CD14-positive monocyte (primary cell): Measurements from ENCODE around the gene OR2AT4. TPM values are rescaled to one million over a fixed set of nuclear protein-coding genes. Genes with fewer than 3 reads are reported as not detected.

ENCODE experiments used
- DNase-seq, 3 donors: peaks; one replicate each; pipeline ENCODE4 v3.0.0-alpha.2; 2011 to 2022
- H2AFZ ChIP-seq: 2 replicates; pipeline ENCODE4 v1.6.0; 2012; ENCODE audit warnings: mild to moderate bottlenecking, low read depth, low read length, inconsistent platforms; ENCODE audit not compliant: insufficient read depth, poor library complexity, severe bottlenecking
- H3K27ac ChIP-seq, 2 donors: 1 replicate in 1 of 2; 2 replicates in 1 of 2; pipeline ENCODE4 v1.5.1; 2012 to 2013; ENCODE audit warnings: low read length in 2 of 2, control low read depth in 1 of 2, inconsistent platforms in 1 of 2, low read depth in 1 of 2, mild to moderate bottlenecking in 1 of 2
- H3K27me3 ChIP-seq, 2 donors: one replicate each; pipeline versions ENCODE4 v1.6.0 to v1.6.1; 2011 to 2013; ENCODE audit warnings: low read length in 2 of 2; ENCODE audit not compliant: control insufficient read depth in 2 of 2, insufficient read depth in 2 of 2
- H3K36me3 ChIP-seq, 2 donors: replicated peaks in 1 of 2; 1 replicate in 1 of 2; 2 replicates in 1 of 2; pipeline versions ENCODE4 v1.5.1 to v1.6.1; 2012 to 2013; ENCODE audit warnings: low read length in 2 of 2, control low read depth in 1 of 2, inconsistent platforms in 1 of 2, mild to moderate bottlenecking in 1 of 2; ENCODE audit not compliant: insufficient read depth in 2 of 2, control insufficient read depth in 1 of 2
- H3K4me1 ChIP-seq, 2 donors: 1 replicate in 1 of 2; 2 replicates in 1 of 2; pipeline versions ENCODE4 v1.5.1 to v1.6.1; 2012 to 2013; ENCODE audit warnings: low read length in 2 of 2, control low read depth in 1 of 2, inconsistent platforms in 1 of 2, mild to moderate bottlenecking in 1 of 2, moderate library complexity in 1 of 2; ENCODE audit not compliant: insufficient read depth in 2 of 2, control insufficient read depth in 1 of 2
- H3K4me2 ChIP-seq: replicated peaks from 2 replicates; pipeline ENCODE3; 2012; ENCODE audit warnings: low read length, moderate library complexity, mild to moderate bottlenecking; ENCODE audit not compliant: poor library complexity, severe bottlenecking; ENCODE audit errors: extremely low read depth
- H3K4me3 ChIP-seq, 3 experiments: fragments of 200-600 bp in 1 of 3; sonication (generic) in 1 of 3; replicated peaks in 1 of 3; 1 replicate in 2 of 3; 2 replicates in 1 of 3; pipeline ENCODE4 v1.5.1; 2011 to 2013; ENCODE audit warnings: low read length in 3 of 3, mild to moderate bottlenecking in 3 of 3, control low read depth in 2 of 3, low read depth in 2 of 3, inconsistent platforms in 1 of 3, moderate library complexity in 1 of 3
- H3K79me2 ChIP-seq: 2 replicates; pipeline ENCODE4 v1.6.0; 2012; ENCODE audit warnings: mild to moderate bottlenecking, control low read depth, inconsistent platforms, low read length, moderate library complexity; ENCODE audit not compliant: insufficient read depth
- H3K9ac ChIP-seq: 2 replicates; pipeline ENCODE4 v1.6.0; 2017; ENCODE audit warnings: low read length, mild to moderate bottlenecking; ENCODE audit not compliant: insufficient read depth, poor library complexity, severe bottlenecking
- H3K9me3 ChIP-seq, 2 donors: replicated peaks in 1 of 2; 1 replicate in 1 of 2; 2 replicates in 1 of 2; pipeline versions ENCODE4 v1.5.1 to v1.6.1; 2012 to 2013; ENCODE audit warnings: low read length in 2 of 2, control low read depth in 1 of 2; ENCODE audit not compliant: control insufficient read depth in 1 of 2, insufficient read depth in 1 of 2
- H4K20me1 ChIP-seq: 2 replicates; pipeline ENCODE4 v1.6.0; 2012; ENCODE audit warnings: mild to moderate bottlenecking, low read length, control low read depth, moderate library complexity; ENCODE audit not compliant: insufficient read depth
- H3K27ac Mint-ChIP-seq, 7 donors: one replicate each; pipeline ENCODE4 v1.8.0; 2020; ENCODE audit warnings: mild to moderate bottlenecking in 7 of 7, mixed read lengths in 7 of 7, moderate library complexity in 6 of 7, inconsistent platforms in 2 of 7
- H3K27me3 Mint-ChIP-seq, 3 donors: one replicate each; pipeline ENCODE4 v1.8.0; 2021 to 2022; ENCODE audit warnings: low read depth in 3 of 3, mild to moderate bottlenecking in 3 of 3, mixed read lengths in 3 of 3, moderate library complexity in 3 of 3, inconsistent platforms in 1 of 3
- H3K36me3 Mint-ChIP-seq, 2 donors: one replicate each; pipeline ENCODE4 v1.8.0; 2020; ENCODE audit warnings: mixed read lengths in 2 of 2, inconsistent platforms in 1 of 2, mild to moderate bottlenecking in 1 of 2
- H3K4me1 Mint-ChIP-seq: one replicate; pipeline ENCODE4 v1.8.0; 2020; ENCODE audit warnings: mild to moderate bottlenecking, mixed read lengths
- H3K4me3 Mint-ChIP-seq, 2 donors: one replicate each; pipeline ENCODE4 v1.8.0; 2020; ENCODE audit warnings: mild to moderate bottlenecking in 2 of 2, mixed read lengths in 2 of 2, moderate library complexity in 1 of 2
- H3K9me3 Mint-ChIP-seq, 7 donors: one replicate each; pipeline ENCODE4 v1.8.0; 2020 to 2022; ENCODE audit warnings: mixed read lengths in 7 of 7, mild to moderate bottlenecking in 6 of 7, moderate library complexity in 6 of 7, inconsistent platforms in 2 of 7
- CTCF ChIP-seq: fragments of 200-600 bp; IDR thresholded peaks from one replicate; pipeline ENCODE4 v1.8.0; 2022; ENCODE audit warnings: antibody characterized with exemption, mild to moderate bottlenecking
- WGBS: methylation state at CpG from one replicate; pipeline ENCODE4 v1.1.5; 2013; ENCODE audit warnings: missing lambda C conversion rate; ENCODE audit not compliant: insufficient coverage; 5-methylcytosine and 5-hydroxymethylcytosine counted together
- intact Hi-C, 2 donors: fragments of 100-400 bp; cut with micrococcal nuclease; formaldehyde crosslinking; loops; one replicate each; pipeline versions ENCODE4 v1.15.0 to v1.15.1; 2023
- polyA plus RNA-seq, 3 donors: library from polyadenylated mRNA; depleted of rRNA in 1 of 3; unstranded in 2 of 3; stranded (reverse) in 1 of 3; fragments of 300-500 nt in 2 of 3; fragments of >200 nt in 1 of 3; fragmentation: Illumina TruSeq in 2 of 3; gene quantifications; 1 replicate in 2 of 3; 2 replicates in 1 of 3; pipeline ENCODE4 v1.2.3, GENCODE V29; 2012 to 2021

OR2AT4 gene
- polyA plus RNA-seq, 3 donors: not detected

- H3K79me2 ChIP-seq: no peaks in the 10 kb centered on the region
- peaks cover 46 to 57% of the 10 kb centered on the region in 2 donors for H3K4me1 ChIP-seq
- intact Hi-C loops: no loop called here
- H4K20me1 ChIP-seq: no peaks in the 10 kb centered on the region
- no peak for DNase-seq
- no peaks in the 10 kb centered on the region for H3K36me3 ChIP-seq
- H3K4me2 ChIP-seq: no peak overlapping the region
- 81% methylated on average over 7 of the region's 9 CpGs for WGBS
- no peaks in the 10 kb centered on the region for H3K27me3 ChIP-seq
- Mint-ChIP-seq H3K27ac (no peak overlapping the region), H3K4me3 (no peak overlapping the region), H3K9me3 (no peaks in the 10 kb centered on the region), H3K27me3 (peaks cover 0 to 11% (median 7%) of the 10 kb centered on the region in 3 donors), H3K36me3 (no peaks in the 10 kb centered on the region), H3K4me1 (peaks cover 48% of the 10 kb centered on the region)
- no peak overlapping the region for H3K4me3 ChIP-seq
- no peak overlapping the region for H2AFZ ChIP-seq
- no peak for TF ChIP-seq CTCF
- H3K9ac ChIP-seq: no peak overlapping the region
- H3K27ac ChIP-seq: no peak overlapping the region
- no peaks in the 10 kb centered on the region for H3K9me3 ChIP-seq
Measured at GRCh38 chr11:75145196-75145971, 48.7 kb upstream of the OR2AT4 start.

- Mint-ChIP-seq H3K9me3 (no peaks in the 10 kb centered on the region), H3K4me3 (no peak overlapping the region), H3K27ac (no peak overlapping the region), H3K36me3 (no peaks in the 10 kb centered on the region), H3K27me3 (peaks cover 0 to 8% (median 7%) of the 10 kb centered on the region in 3 donors), H3K4me1 (peaks cover 47% of the 10 kb centered on the region)
- no peak for DNase-seq
- intact Hi-C loops: loop anchor here (1.0 to 5.0 kb wide), 2 partner anchors 61 to 103 kb away; no protein-coding TSS in a partner anchor
- H3K9ac ChIP-seq: no peak overlapping the region
- no peaks in the 10 kb centered on the region for H3K9me3 ChIP-seq
- peak; percentile 53 for TF ChIP-seq CTCF
- H3K79me2 ChIP-seq: no peaks in the 10 kb centered on the region
- no peak overlapping the region for H3K27ac ChIP-seq
- 14% methylated on average over 2 of the region's 3 CpGs for WGBS
- peaks cover 43 to 52% of the 10 kb centered on the region in 2 donors for H3K4me1 ChIP-seq
- H3K4me2 ChIP-seq: no peak overlapping the region
- no peaks in the 10 kb centered on the region for H3K36me3 ChIP-seq
- H4K20me1 ChIP-seq: no peaks in the 10 kb centered on the region
- H3K27me3 ChIP-seq: no peaks in the 10 kb centered on the region
- no peak overlapping the region for H2AFZ ChIP-seq
- no peak overlapping the region for H3K4me3 ChIP-seq
Measured at GRCh38 chr11:75144716-75145014, 48.0 kb upstream of the OR2AT4 start.
